Esophagus muscularis mucosa (tissue), 4 donors: Measurements from ENCODE around the gene TFAP2A. TPM values are rescaled to one million over a fixed set of nuclear protein-coding genes. Genes with fewer than 3 reads are reported as not detected.

Experiments
- DNase-seq: peaks from one replicate; pipeline ENCODE4 v3.0.0-alpha.2; 2017; ENCODE audit errors: extremely low spot score
- H3K27ac ChIP-seq, 4 donors: fragments of 200-600 bp; sonication (generic); replicated peaks in 1 of 4; 1 replicate in 3 of 4; 2 replicates in 1 of 4; pipeline ENCODE4 v1.5.1; 2016 to 2019; ENCODE audit warnings: mild to moderate bottlenecking in 1 of 4
- H3K27me3 ChIP-seq, 4 donors: fragments of 200-600 bp; sonication (generic); one replicate each; pipeline versions ENCODE4 v1.5.1 to v1.6.0; 2016 to 2019
- H3K36me3 ChIP-seq, 4 donors: fragments of 200-600 bp; sonication (generic); one replicate each; pipeline ENCODE4 v1.5.1; 2016 to 2019
- H3K4me1 ChIP-seq, 4 donors: fragments of 200-600 bp; sonication (generic); one replicate each; pipeline ENCODE4 v1.5.1; 2016 to 2019
- H3K4me3 ChIP-seq, 4 donors: fragments of 200-600 bp; sonication (generic); 1 replicate in 2 of 4; 2 replicates in 2 of 4; pipeline ENCODE4 v1.5.1; 2016 to 2019; ENCODE audit warnings: mild to moderate bottlenecking in 4 of 4, moderate library complexity in 1 of 4
- H3K9me3 ChIP-seq, 4 donors: fragments of 200-600 bp; sonication (generic); 1 replicate in 3 of 4; 2 replicates in 1 of 4; pipeline ENCODE4 v1.5.1; 2016 to 2019
- CTCF ChIP-seq, 3 experiments: fragments of 200-600 bp in 2 of 3; fragments of 450-650 bp in 1 of 3; sonication (generic) in 2 of 3; IDR thresholded peaks; one replicate each; pipeline ENCODE4 v1.5.1; 2017 to 2019; ENCODE audit warnings: antibody characterized with exemption in 3 of 3, mild to moderate bottlenecking in 2 of 3, moderate library complexity in 1 of 3
- EP300 ChIP-seq: sonication (generic); formaldehyde crosslinking; IDR thresholded peaks from one replicate; pipeline ENCODE4 v1.6.1; 2017; ENCODE audit warnings: antibody characterized with exemption
- POLR2A ChIP-seq: fragments of 450-650 bp; IDR thresholded peaks from one replicate; pipeline ENCODE4 v1.6.1; 2017; ENCODE audit warnings: antibody characterized with exemption, moderate library complexity, mild to moderate bottlenecking, low read depth
- POLR2AphosphoS5 ChIP-seq, 2 donors: sonication (generic); formaldehyde crosslinking; IDR thresholded peaks; one replicate each; pipeline ENCODE4 v1.6.1; 2017; ENCODE audit warnings: antibody characterized with exemption in 2 of 2
- WGBS: methylation state at CpG from one replicate; pipeline ENCODE4 v1.1.5; 2018; 5-methylcytosine and 5-hydroxymethylcytosine counted together
- intact Hi-C: fragments of 100-400 bp; cut with DNase I; formaldehyde crosslinking; loops from one replicate; pipeline ENCODE4 v1.15.1; 2023
- total RNA-seq, 4 donors: library from RNA; depleted of rRNA; stranded (reverse); fragments of >200 nt; gene quantifications; one replicate each; pipeline versions ENCODE4 v1.1.0 to v1.2.1, GENCODE V29; 2016

The TFAP2A gene
- total RNA-seq, 4 donors from 2014 or later = 0.69 to 3.0 (median 1.3) TPM

GRCh38 chr6:10426781-10427279 lies 12.0 kb upstream of the TFAP2A start:
- Histone ChIP-seq H3K9me3 (no peaks in the 10 kb centered on the region), H3K27ac (peak overlapping the region in 2 of 4 donors; percentile 32 to 40), H3K4me3 (peak overlapping the region; percentile 48 to 60 (median 50)), H3K4me1 (peaks cover 10 to 20% (median 17%) of the 10 kb centered on the region in 4 donors), H3K36me3 (no peaks in the 10 kb centered on the region), H3K27me3 (peaks cover 0 to 77% (median 27%) of the 10 kb centered on the region in 4 donors)
- DNase-seq = no peak
- TF ChIP-seq POLR2AphosphoS5 (IDR thresholded peaks at IDR 0.05) (no peak), CTCF (IDR thresholded peaks at IDR 0.05) (no peak), EP300 (no peak), POLR2A (no peak)
- intact Hi-C loops = no loop called here
- 37% methylated on average over 6 of the region's 6 CpGs for WGBS

- DNase-seq = no peak
- WGBS = 8% methylated on average over 27 of the region's 54 CpGs
- H3K27ac ChIP-seq = peak overlapping the region in 3 of 4 donors; percentile 20 to 40 (median 32)
- peaks cover 0 to 84% (median 33%) of the 10 kb centered on the region in 4 donors for H3K27me3 ChIP-seq
- intact Hi-C loops = no loop called here
- H3K9me3 ChIP-seq = no peaks in the 10 kb centered on the region
- H3K4me3 ChIP-seq = peak overlapping the region; percentile 48 to 60 (median 50)
- peaks cover 10 to 23% (median 19%) of the 10 kb centered on the region in 4 donors for H3K4me1 ChIP-seq
- H3K36me3 ChIP-seq = no peaks in the 10 kb centered on the region
- TF ChIP-seq EP300 (no peak), CTCF (IDR thresholded peaks at IDR 0.05) (no peak), POLR2A (no peak), POLR2AphosphoS5 (IDR thresholded peaks at IDR 0.05) (no peak)
Measured at GRCh38 chr6:10425975-10426780, 11.3 kb upstream of the TFAP2A start.

- H3K4me1 ChIP-seq = peaks cover 10 to 26% (median 19%) of the 10 kb centered on the region in 4 donors
- WGBS = 13% methylated on average over 31 of the region's 35 CpGs
- H3K36me3 ChIP-seq = no peaks in the 10 kb centered on the region
- peak overlapping the region; percentile 48 to 60 (median 50) for H3K4me3 ChIP-seq
- intact Hi-C loops = no loop called here
- no peak overlapping the region for H3K27ac ChIP-seq
- TF ChIP-seq CTCF (IDR thresholded peaks at IDR 0.05) (no peak), POLR2A (no peak), POLR2AphosphoS5 (IDR thresholded peaks at IDR 0.05) (no peak), EP300 (no peak)
- peaks cover 0 to 86% (median 41%) of the 10 kb centered on the region in 4 donors for H3K27me3 ChIP-seq
- H3K9me3 ChIP-seq = no peaks in the 10 kb centered on the region
- DNase-seq = no peak
Measured at GRCh38 chr6:10425176-10425974, 10.5 kb upstream of the TFAP2A start.

- no peak for DNase-seq
- Histone ChIP-seq H3K27ac (no peak overlapping the region), H3K9me3 (no peaks in the 10 kb centered on the region), H3K27me3 (peaks cover 0 to 92% (median 54%) of the 10 kb centered on the region in 4 donors), H3K4me1 (peaks cover 10 to 36% (median 19%) of the 10 kb centered on the region in 4 donors), H3K4me3 (no peak overlapping the region), H3K36me3 (no peaks in the 10 kb centered on the region)
- intact Hi-C loops = no loop called here
- WGBS = 4% methylated on average over 5 of the region's 5 CpGs
- no peak for TF ChIP-seq EP300
- TF ChIP-seq POLR2A = no peak
- no peak for TF ChIP-seq CTCF (IDR thresholded peaks at IDR 0.05)
- TF ChIP-seq POLR2AphosphoS5 (IDR thresholded peaks at IDR 0.05) = no peak
Measured at GRCh38 chr6:10424040-10424439, 9.2 kb upstream of the TFAP2A start.
